Transverse colon (tissue), 4 donors: ENCODE measurements around the gene SDR42E2. TPM values are rescaled to one million over a fixed set of nuclear protein-coding genes. Genes with fewer than 3 reads are reported as not detected.
A peak's percentile ranks its signal among the peaks of the same experiment; 100 is the strongest.

Experiments
- DNase-seq: peaks from one replicate; pipeline ENCODE4 v3.0.0-alpha.2; 2019
- H3K27ac ChIP-seq, 4 donors: fragments of 200-600 bp; sonication (generic); 2 replicates each; pipeline ENCODE4 v1.5.1; 2016 to 2018; ENCODE audit warnings: inconsistent platforms in 4 of 4
- H3K27me3 ChIP-seq: fragments of 200-600 bp; sonication (generic); 2 replicates; pipeline ENCODE4 v1.5.1; 2017; ENCODE audit warnings: inconsistent platforms
- H3K36me3 ChIP-seq, 4 donors: fragments of 200-600 bp; sonication (generic); 2 replicates each; pipeline ENCODE4 v1.5.1; 2017 to 2019; ENCODE audit warnings: inconsistent platforms in 4 of 4
- H3K4me1 ChIP-seq, 4 donors: fragments of 200-600 bp; sonication (generic); 2 replicates each; pipeline ENCODE4 v1.5.1; 2017 to 2020; ENCODE audit warnings: inconsistent platforms in 4 of 4
- H3K4me3 ChIP-seq, 4 donors: fragments of 200-600 bp; sonication (generic); 1 replicate in 1 of 4; 2 replicates in 3 of 4; pipeline versions ENCODE4 v1.5.1 to v1.6.1; 2017 to 2019; ENCODE audit warnings: inconsistent platforms in 4 of 4
- H3K9me3 ChIP-seq, 2 donors: fragments of 200-600 bp; sonication (generic); 2 replicates each; pipeline ENCODE4 v1.5.1; 2017 to 2019; ENCODE audit warnings: inconsistent platforms in 2 of 2
- EP300 ChIP-seq: sonication (generic); formaldehyde crosslinking; IDR thresholded peaks from one replicate; pipeline ENCODE4 v1.6.1; 2017; ENCODE audit warnings: antibody characterized with exemption, low read depth
- POLR2A ChIP-seq: fragments of 450-650 bp; IDR thresholded peaks from one replicate; pipeline ENCODE4 v1.6.1; 2016; ENCODE audit warnings: antibody characterized with exemption, mild to moderate bottlenecking, moderate library complexity
- POLR2AphosphoS5 ChIP-seq, 3 donors: sonication (generic); formaldehyde crosslinking; IDR thresholded peaks; one replicate each; pipeline ENCODE4 v1.6.1; 2016; ENCODE audit warnings: antibody characterized with exemption in 3 of 3
- WGBS, 2 donors: methylation state at CpG; one replicate each; pipeline ENCODE4 v1.1.5; 2018; ENCODE audit warnings: low coverage in 1 of 2; 5-methylcytosine and 5-hydroxymethylcytosine counted together
- in situ Hi-C, 4 donors: fragments of 200-750 bp; cut with MboI; loops; one replicate each; pipeline versions ENCODE4 v1.15.0 to v1.15.1; 2017; ENCODE audit warnings: low sequenced_read_pairs in 3 of 4, low pct_ligation_motif_present in 1 of 4, low pct_unique_long_range_greater_than_20kb in 1 of 4
- intact Hi-C: fragments of 100-400 bp; cut with DNase I; formaldehyde crosslinking; loops from one replicate; pipeline ENCODE4 v1.15.1; 2023; ENCODE audit warnings: low total_unique reads
- total RNA-seq, 4 donors: library from RNA; depleted of rRNA; stranded (reverse); fragments of >200 nt; gene quantifications; one replicate each; pipeline ENCODE4 v1.1.0, GENCODE V29; 2016
- TF ChIP-seq, protein P1 (sequence below), 5 experiments: fragments of 200-600 bp in 3 of 5; fragments of 450-650 bp in 2 of 5; sonication (generic) in 3 of 5; IDR thresholded peaks; 1 replicate in 2 of 5; 2 replicates in 3 of 5; pipeline ENCODE4 v1.5.1; 2016 to 2017; ENCODE audit warnings: antibody characterized with exemption in 5 of 5, inconsistent platforms in 3 of 5, mild to moderate bottlenecking in 2 of 5, moderate library complexity in 1 of 5

SDR42E2 gene
- total RNA-seq, 4 donors from 2014 or later = not detected

DNA sequence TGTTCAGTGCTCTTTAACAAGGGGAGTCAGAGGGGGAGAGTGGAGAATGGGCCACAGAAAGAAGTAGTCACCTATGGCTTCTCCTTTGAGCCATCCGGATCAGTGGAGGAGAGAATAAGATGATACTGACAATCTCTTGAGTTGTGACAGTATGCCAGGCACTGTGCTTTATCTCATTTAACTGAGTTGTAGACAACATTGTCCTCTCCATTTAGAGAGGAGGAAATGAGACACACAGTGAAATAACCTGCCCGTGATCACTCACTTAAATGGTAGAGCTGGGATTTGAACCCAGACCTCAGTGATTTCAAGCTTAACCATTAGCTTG, 25.9 kb downstream of the SDR42E2 start:
- Histone ChIP-seq H3K4me3 (no peak overlapping the region), H3K4me1 (peaks cover 14 to 38% (median 26%) of the 10 kb centered on the region in 4 donors), H3K27ac (peak overlapping the region; percentile 89 to 99 (median 96)), H3K27me3 (no peaks in the 10 kb centered on the region), H3K9me3 (no peaks in the 10 kb centered on the region), H3K36me3 (no peaks in the 10 kb centered on the region)
- TF ChIP-seq POLR2A (no peak), EP300 (no peak), POLR2AphosphoS5 (IDR thresholded peaks at IDR 0.05) (no peak)
- TF ChIP-seq, protein P1, sequence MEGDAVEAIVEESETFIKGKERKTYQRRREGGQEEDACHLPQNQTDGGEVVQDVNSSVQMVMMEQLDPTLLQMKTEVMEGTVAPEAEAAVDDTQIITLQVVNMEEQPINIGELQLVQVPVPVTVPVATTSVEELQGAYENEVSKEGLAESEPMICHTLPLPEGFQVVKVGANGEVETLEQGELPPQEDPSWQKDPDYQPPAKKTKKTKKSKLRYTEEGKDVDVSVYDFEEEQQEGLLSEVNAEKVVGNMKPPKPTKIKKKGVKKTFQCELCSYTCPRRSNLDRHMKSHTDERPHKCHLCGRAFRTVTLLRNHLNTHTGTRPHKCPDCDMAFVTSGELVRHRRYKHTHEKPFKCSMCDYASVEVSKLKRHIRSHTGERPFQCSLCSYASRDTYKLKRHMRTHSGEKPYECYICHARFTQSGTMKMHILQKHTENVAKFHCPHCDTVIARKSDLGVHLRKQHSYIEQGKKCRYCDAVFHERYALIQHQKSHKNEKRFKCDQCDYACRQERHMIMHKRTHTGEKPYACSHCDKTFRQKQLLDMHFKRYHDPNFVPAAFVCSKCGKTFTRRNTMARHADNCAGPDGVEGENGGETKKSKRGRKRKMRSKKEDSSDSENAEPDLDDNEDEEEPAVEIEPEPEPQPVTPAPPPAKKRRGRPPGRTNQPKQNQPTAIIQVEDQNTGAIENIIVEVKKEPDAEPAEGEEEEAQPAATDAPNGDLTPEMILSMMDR (IDR thresholded peaks at IDR 0.05) = no peak
- intact Hi-C loops (loop anchor here (5.0 kb wide), 1 partner anchor 186 kb away; the partner anchor contains the start of gene PDZD9), in situ Hi-C loops (loop anchor here in 3 of 4 donors (5.0 to 10.0 kb wide), 3 partner anchors 93 to 193 kb away; partner anchors contain the start of genes PDZD9 (in 1 of the 3) and VWA3A (in 1 of the 3))
- 0 to 33% methylated on average over 1 to 2 of the region's 2 CpGs for WGBS, 2 donors
- DNase-seq = no peak

DNA sequence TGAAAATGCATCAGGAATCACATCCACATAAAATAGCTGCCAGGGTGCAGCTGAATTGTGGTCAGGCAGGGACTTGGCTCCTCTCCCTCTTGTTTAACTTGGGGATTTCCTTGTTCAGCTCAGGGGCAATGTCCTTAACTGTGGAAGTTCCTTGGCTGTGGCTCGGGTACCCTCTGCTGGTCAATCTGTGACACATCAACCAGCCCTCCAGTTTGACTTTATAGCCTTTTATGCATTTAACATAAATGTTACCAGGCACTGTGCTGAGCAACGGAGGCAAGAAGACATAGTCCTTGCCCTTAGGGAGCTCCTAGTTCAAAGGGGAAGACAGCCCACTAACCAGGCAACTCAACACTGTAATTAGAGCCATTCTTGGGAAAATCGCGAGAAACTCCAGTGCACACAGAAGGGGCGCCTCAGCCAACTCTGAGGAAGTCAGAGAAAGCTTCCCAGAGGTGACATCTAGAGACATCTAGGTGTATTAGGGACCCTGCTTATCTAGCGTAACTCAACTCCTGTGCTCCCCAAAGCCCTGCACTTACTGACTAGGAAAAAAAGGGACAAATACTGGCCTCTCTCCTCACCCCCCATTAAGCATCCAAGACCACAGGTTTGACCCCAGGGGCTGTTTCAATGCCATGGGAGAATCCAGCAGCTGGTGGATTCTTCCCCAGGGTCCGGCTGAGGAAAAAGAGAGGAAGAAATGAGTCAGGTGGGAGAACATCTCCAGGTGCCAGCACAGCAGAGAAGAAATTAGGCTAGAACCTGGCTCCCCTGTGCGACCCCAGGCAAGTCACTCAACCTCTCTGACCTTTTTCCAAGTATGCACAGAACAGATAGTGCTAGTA, 26.5 kb downstream of the SDR42E2 start:
- TF ChIP-seq POLR2AphosphoS5 (IDR thresholded peaks at IDR 0.05) = peak; percentile 12 to 53 (median 25)
- no peak for TF ChIP-seq EP300
- TF ChIP-seq, protein P1 (IDR thresholded peaks at IDR 0.05) = peak; percentile 79 to 93 (median 83)
- TF ChIP-seq POLR2A = no peak
- peak; percentile 82 for DNase-seq
- Histone ChIP-seq H3K27me3 (no peaks in the 10 kb centered on the region), H3K36me3 (no peaks in the 10 kb centered on the region), H3K9me3 (no peaks in the 10 kb centered on the region), H3K4me3 (peak overlapping the region in 1 of 4 donors; percentile 67), H3K4me1 (peaks cover 14 to 39% (median 26%) of the 10 kb centered on the region in 4 donors), H3K27ac (peak overlapping the region; percentile 89 to 99 (median 96))
- in situ Hi-C loops = loop anchor here in 3 of 4 donors (5.0 to 10.0 kb wide), 3 partner anchors 94 to 194 kb away; partner anchors contain the start of genes PDZD9 (in 1 of the 3) and VWA3A (in 1 of the 3)
- intact Hi-C loops = loop anchor here (5.0 kb wide), 1 partner anchor 187 kb away; the partner anchor contains the start of gene PDZD9
- WGBS, 2 donors = 30% methylated on average over 8 of the region's 8 CpGs; no CpG with 5 or more reads in 1 of the 2 donors

GRCh38 chr16:22189473-22190080, 27.3 kb downstream of the SDR42E2 start:
- intact Hi-C loops = loop anchor here (5.0 kb wide), 1 partner anchor 187 kb away; the partner anchor contains the start of gene PDZD9
- Histone ChIP-seq H3K4me1 (peaks cover 14 to 39% (median 26%) of the 10 kb centered on the region in 4 donors), H3K27ac (peak overlapping the region; percentile 89 to 99 (median 96)), H3K4me3 (peak overlapping the region; percentile 39 to 70 (median 64)), H3K9me3 (no peaks in the 10 kb centered on the region), H3K36me3 (no peaks in the 10 kb centered on the region), H3K27me3 (no peaks in the 10 kb centered on the region)
- WGBS, 2 donors = 0% methylated on average over 18 of the region's 18 CpGs; no CpG with 5 or more reads in 1 of the 2 donors
- peak; percentile 62 for DNase-seq
- in situ Hi-C loops = loop anchor here in 3 of 4 donors (5.0 to 10.0 kb wide), 3 partner anchors 95 to 195 kb away; partner anchors contain the start of genes PDZD9 (in 1 of the 3) and VWA3A (in 1 of the 3)
- no peak for TF ChIP-seq POLR2A
- no peak for TF ChIP-seq POLR2AphosphoS5 (IDR thresholded peaks at IDR 0.05)
- no peak for TF ChIP-seq EP300
- TF ChIP-seq, protein P1 (IDR thresholded peaks at IDR 0.05) = no peak
